Adrenal gland (tissue), 5 donors: Measurements from ENCODE around the gene RPL22.

ENCODE experiments used
- POLR2A ChIP-seq, 2 donors: fragments of 450-650 bp; IDR thresholded peaks; one replicate each; pipeline ENCODE4 v1.6.1; 2017; ENCODE audit warnings: antibody characterized with exemption in 2 of 2, mild to moderate bottlenecking in 2 of 2, moderate library complexity in 1 of 2
- TF ChIP-seq, protein P1 (sequence below), 6 experiments: fragments of 450-650 bp in 4 of 6; fragments of 200-600 bp in 2 of 6; sonication (generic) in 1 of 6; IDR thresholded peaks; 1 replicate in 5 of 6; 2 replicates in 1 of 6; pipeline versions ENCODE4 v1.5.1 to v1.8.0; 2016 to 2021; ENCODE audit warnings: antibody characterized with exemption in 6 of 6, mild to moderate bottlenecking in 2 of 6, moderate library complexity in 1 of 6
- donor health status: DM: no; HTN: no; CAD: no.

DNA sequence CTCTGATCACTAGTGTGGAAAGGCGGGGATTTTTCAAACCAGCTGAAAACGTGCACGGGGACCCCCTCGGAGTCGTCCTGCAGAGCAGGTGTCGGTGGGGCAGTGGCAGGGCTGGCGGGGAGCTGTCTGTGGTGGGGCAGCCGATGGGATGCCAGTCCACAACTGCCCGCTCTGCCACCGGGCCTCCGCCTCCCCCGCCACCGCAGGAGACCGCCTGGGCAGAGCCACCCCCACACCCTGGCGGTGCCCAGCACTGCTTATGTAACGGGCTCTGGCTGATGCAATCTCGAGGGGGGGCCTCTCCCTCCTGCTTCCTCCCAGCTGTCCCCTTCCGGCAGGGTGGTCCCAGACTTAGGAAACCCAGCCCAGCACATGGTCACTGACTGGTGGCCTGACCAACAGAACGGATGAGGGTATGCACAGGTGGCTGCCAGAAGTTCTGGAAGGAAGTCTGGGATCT is 28.6 kb downstream of the RPL22 start:
- no peak for TF ChIP-seq POLR2A (IDR thresholded peaks at IDR 0.05)
- TF ChIP-seq, protein P1, sequence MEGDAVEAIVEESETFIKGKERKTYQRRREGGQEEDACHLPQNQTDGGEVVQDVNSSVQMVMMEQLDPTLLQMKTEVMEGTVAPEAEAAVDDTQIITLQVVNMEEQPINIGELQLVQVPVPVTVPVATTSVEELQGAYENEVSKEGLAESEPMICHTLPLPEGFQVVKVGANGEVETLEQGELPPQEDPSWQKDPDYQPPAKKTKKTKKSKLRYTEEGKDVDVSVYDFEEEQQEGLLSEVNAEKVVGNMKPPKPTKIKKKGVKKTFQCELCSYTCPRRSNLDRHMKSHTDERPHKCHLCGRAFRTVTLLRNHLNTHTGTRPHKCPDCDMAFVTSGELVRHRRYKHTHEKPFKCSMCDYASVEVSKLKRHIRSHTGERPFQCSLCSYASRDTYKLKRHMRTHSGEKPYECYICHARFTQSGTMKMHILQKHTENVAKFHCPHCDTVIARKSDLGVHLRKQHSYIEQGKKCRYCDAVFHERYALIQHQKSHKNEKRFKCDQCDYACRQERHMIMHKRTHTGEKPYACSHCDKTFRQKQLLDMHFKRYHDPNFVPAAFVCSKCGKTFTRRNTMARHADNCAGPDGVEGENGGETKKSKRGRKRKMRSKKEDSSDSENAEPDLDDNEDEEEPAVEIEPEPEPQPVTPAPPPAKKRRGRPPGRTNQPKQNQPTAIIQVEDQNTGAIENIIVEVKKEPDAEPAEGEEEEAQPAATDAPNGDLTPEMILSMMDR (IDR thresholded peaks at IDR 0.05), result no peak
